SK-N-SH (cell line): ENCODE data around the gene PLIN5.

ENCODE experiments used
- EP300 ChIP-seq, 2 experiments: IDR thresholded peaks; 2 replicates each; pipeline versions ENCODE4 v1.4.0 to v1.6.1; 2012; ENCODE audit warnings: borderline replicate concordance in 1 of 2, low read depth in 1 of 2, low read length in 1 of 2
- EZH2phosphoT487 ChIP-seq: fragments of 200-600 bp; sonication (generic); IDR thresholded peaks from 2 replicates; pipeline ENCODE4 v1.6.1; 2017; ENCODE audit warnings: low read depth, mixed run types, mild to moderate bottlenecking, antibody characterized with exemption, moderate library complexity, borderline replicate concordance
- FOXJ3 ChIP-seq: sonication (generic); formaldehyde crosslinking; IDR thresholded peaks from 2 replicates; pipeline ENCODE4 v1.5.1; 2020; ENCODE audit warnings: mild to moderate bottlenecking, missing genetic modification reagents
- FOXM1 ChIP-seq: IDR thresholded peaks from 2 replicates; pipeline ENCODE4 v1.4.0; 2012; ENCODE audit warnings: low read depth, mild to moderate bottlenecking
- JUND ChIP-seq: IDR thresholded peaks from 2 replicates; pipeline ENCODE4 v1.4.0; 2012
- MEF2A ChIP-seq: IDR thresholded peaks from 2 replicates; pipeline ENCODE4 v1.4.0; 2012; ENCODE audit warnings: low read depth, borderline replicate concordance
- RAD21 ChIP-seq: IDR thresholded peaks from 2 replicates; pipeline ENCODE4 v1.6.1; 2012; ENCODE audit warnings: mild to moderate bottlenecking, low read length
- RXRA ChIP-seq: IDR thresholded peaks from 2 replicates; pipeline ENCODE4 v1.4.0; 2012; ENCODE audit warnings: low read depth, mild to moderate bottlenecking, borderline replicate concordance
- YY1 ChIP-seq: IDR thresholded peaks from 2 replicates; pipeline ENCODE4 v1.4.0; 2012; ENCODE audit warnings: low read depth, mild to moderate bottlenecking
- TF ChIP-seq, protein P1 (sequence below): fragments of 200-600 bp; sonication (generic); IDR thresholded peaks from 2 replicates; pipeline ENCODE4 v1.6.1; 2017; ENCODE audit warnings: antibody characterized with exemption, mild to moderate bottlenecking, moderate library complexity
- TF ChIP-seq, protein P2 (sequence below): fragments of 150-350 bp; IDR thresholded peaks from 2 replicates; pipeline ENCODE4 v1.6.1; 2017; ENCODE audit warnings: antibody characterized with exemption, low read length, low read depth, borderline replicate concordance
- TF ChIP-seq, protein P3 (sequence below): IDR thresholded peaks from 2 replicates; pipeline ENCODE4 v1.4.0; 2012; ENCODE audit warnings: low read depth

DNA sequence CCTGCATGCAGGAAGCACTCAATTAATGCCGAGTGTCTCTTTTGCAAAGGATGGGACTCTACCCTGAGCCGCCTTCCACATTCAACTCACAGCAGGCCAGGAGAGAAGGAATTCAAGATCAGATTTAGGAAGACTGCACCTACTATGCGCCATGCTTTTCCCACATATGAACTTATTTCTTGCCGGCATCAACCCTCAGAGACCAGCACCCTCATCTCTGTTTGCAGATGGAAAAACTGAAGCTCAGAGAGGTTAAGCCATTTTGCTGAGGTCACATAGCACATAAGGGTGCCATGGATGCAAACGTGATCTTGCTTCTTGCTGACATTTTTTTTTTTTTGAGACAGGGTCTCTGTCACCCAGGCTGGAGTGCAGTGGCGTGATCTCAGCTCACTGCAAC is 38.7 kb upstream of the PLIN5 start:
- TF ChIP-seq, protein P1, sequence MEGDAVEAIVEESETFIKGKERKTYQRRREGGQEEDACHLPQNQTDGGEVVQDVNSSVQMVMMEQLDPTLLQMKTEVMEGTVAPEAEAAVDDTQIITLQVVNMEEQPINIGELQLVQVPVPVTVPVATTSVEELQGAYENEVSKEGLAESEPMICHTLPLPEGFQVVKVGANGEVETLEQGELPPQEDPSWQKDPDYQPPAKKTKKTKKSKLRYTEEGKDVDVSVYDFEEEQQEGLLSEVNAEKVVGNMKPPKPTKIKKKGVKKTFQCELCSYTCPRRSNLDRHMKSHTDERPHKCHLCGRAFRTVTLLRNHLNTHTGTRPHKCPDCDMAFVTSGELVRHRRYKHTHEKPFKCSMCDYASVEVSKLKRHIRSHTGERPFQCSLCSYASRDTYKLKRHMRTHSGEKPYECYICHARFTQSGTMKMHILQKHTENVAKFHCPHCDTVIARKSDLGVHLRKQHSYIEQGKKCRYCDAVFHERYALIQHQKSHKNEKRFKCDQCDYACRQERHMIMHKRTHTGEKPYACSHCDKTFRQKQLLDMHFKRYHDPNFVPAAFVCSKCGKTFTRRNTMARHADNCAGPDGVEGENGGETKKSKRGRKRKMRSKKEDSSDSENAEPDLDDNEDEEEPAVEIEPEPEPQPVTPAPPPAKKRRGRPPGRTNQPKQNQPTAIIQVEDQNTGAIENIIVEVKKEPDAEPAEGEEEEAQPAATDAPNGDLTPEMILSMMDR: no peak
- TF ChIP-seq YY1 (no peak), EZH2phosphoT487 (no peak), JUND (no peak), EP300 (IDR thresholded peaks at IDR 0.05; ENCODE audit: borderline replicate concordance in 1 of 2, low read depth in 1 of 2, low read length in 1 of 2) (no peak), MEF2A (no peak), FOXJ3 (CRISPR knock-in tag) (no peak), FOXM1 (no peak), RAD21 (no peak), RXRA (no peak)
- TF ChIP-seq, protein P2, sequence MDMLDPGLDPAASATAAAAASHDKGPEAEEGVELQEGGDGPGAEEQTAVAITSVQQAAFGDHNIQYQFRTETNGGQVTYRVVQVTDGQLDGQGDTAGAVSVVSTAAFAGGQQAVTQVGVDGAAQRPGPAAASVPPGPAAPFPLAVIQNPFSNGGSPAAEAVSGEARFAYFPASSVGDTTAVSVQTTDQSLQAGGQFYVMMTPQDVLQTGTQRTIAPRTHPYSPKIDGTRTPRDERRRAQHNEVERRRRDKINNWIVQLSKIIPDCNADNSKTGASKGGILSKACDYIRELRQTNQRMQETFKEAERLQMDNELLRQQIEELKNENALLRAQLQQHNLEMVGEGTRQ: no peak
- TF ChIP-seq, protein P3, sequence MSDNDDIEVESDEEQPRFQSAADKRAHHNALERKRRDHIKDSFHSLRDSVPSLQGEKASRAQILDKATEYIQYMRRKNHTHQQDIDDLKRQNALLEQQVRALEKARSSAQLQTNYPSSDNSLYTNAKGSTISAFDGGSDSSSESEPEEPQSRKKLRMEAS: no peak
